GM23338 (cell line): Measurements from ENCODE around the gene ELAC2. TPM values are rescaled to one million over a fixed set of nuclear protein-coding genes. Genes with fewer than 3 reads are reported as not detected.

ENCODE experiments used
- ATAC-seq: fragments of 200-7000 bp; cut with Tn5 transposase; 3 replicates; pipeline ENCODE4 v1.9.1; 2020
- DNase-seq: peaks from one replicate; pipeline ENCODE4 v3.0.0-alpha.2; 2015; ENCODE audit warnings: low spot score
- H2AFZ ChIP-seq: fragments of 200-600 bp; sonication (generic); 2 replicates; pipeline ENCODE4 v1.8.0; 2016; ENCODE audit warnings: antibody characterized with exemption, mild to moderate bottlenecking, moderate library complexity
- H3F3A ChIP-seq: fragments of 200-600 bp; sonication (generic); replicated peaks from 2 replicates; pipeline ENCODE4 v1.8.0; 2017; ENCODE audit warnings: antibody characterized with exemption, mixed run types, low read depth
- H3K27ac ChIP-seq: fragments of 200-600 bp; sonication (generic); 2 replicates; pipeline ENCODE4 v1.6.1; 2016; ENCODE audit warnings: low read depth
- H3K27me3 ChIP-seq: fragments of 200-600 bp; sonication (generic); 2 replicates; pipeline ENCODE4 v1.8.0; 2016; ENCODE audit warnings: mild to moderate bottlenecking, mixed run types, moderate library complexity; ENCODE audit not compliant: insufficient read depth
- H3K36me3 ChIP-seq: fragments of 200-600 bp; sonication (generic); 2 replicates; pipeline ENCODE4 v1.8.0; 2016; ENCODE audit warnings: mild to moderate bottlenecking; ENCODE audit not compliant: insufficient read depth
- H3K4me1 ChIP-seq: fragments of 200-600 bp; sonication (generic); 2 replicates; pipeline ENCODE4 v1.8.0; 2016; ENCODE audit warnings: mild to moderate bottlenecking, moderate library complexity; ENCODE audit not compliant: insufficient read depth
- H3K4me2 ChIP-seq: fragments of 200-600 bp; sonication (generic); 2 replicates; pipeline ENCODE4 v1.7.1; 2017; ENCODE audit warnings: mixed run types
- H3K4me3 ChIP-seq: fragments of 200-600 bp; sonication (generic); 2 replicates; pipeline ENCODE4 v1.6.1; 2016; ENCODE audit warnings: mixed run types
- H3K79me2 ChIP-seq: fragments of 200-600 bp; sonication (generic); replicated peaks from 2 replicates; pipeline ENCODE4 v1.8.0; 2017; ENCODE audit warnings: mild to moderate bottlenecking; ENCODE audit not compliant: insufficient read depth
- H3K9me2 ChIP-seq: fragments of 200-600 bp; sonication (generic); 2 replicates; pipeline ENCODE4 v1.8.0; 2017; ENCODE audit not compliant: insufficient read depth
- H4K20me1 ChIP-seq: fragments of 200-600 bp; sonication (generic); replicated peaks from 2 replicates; pipeline ENCODE4 v1.8.0; 2017; ENCODE audit warnings: mild to moderate bottlenecking; ENCODE audit not compliant: insufficient read depth
- H3K27ac Mint-ChIP-seq: 2 replicates; pipeline ENCODE4 v1.8.0; 2020; ENCODE audit warnings: inconsistent platforms, mild to moderate bottlenecking, moderate library complexity, mixed read lengths
- H3K27me3 Mint-ChIP-seq: 3 replicates; pipeline ENCODE4 v1.8.0; 2022; ENCODE audit warnings: low read depth, mild to moderate bottlenecking, moderate library complexity, mixed read lengths, inconsistent platforms; ENCODE audit not compliant: insufficient read depth, poor library complexity
- H3K36me3 Mint-ChIP-seq: 3 replicates; pipeline ENCODE4 v1.8.0; 2021; ENCODE audit warnings: low read depth, mild to moderate bottlenecking, inconsistent platforms, moderate library complexity, mixed read lengths
- H3K4me1 Mint-ChIP-seq: 3 replicates; pipeline ENCODE4 v1.8.0; 2020; ENCODE audit warnings: mild to moderate bottlenecking, inconsistent platforms, mixed read lengths
- H3K4me3 Mint-ChIP-seq: 3 replicates; pipeline ENCODE4 v1.8.0; 2021; ENCODE audit warnings: moderate library complexity, mild to moderate bottlenecking, inconsistent platforms, mixed read lengths
- H3K9me3 Mint-ChIP-seq: 3 replicates; pipeline ENCODE4 v1.8.0; 2020; ENCODE audit warnings: moderate library complexity, mild to moderate bottlenecking, inconsistent platforms, mixed read lengths
- CREB1 ChIP-seq: fragments of 250-450 bp; sonication (Bioruptor Pico); IDR thresholded peaks from 2 replicates; pipeline ENCODE4 v1.5.0; 2020; ENCODE audit warnings: low read depth, mild to moderate bottlenecking, moderate library complexity
- EZH2 ChIP-seq: fragments of 200-600 bp; sonication (generic); IDR thresholded peaks from one replicate; pipeline ENCODE4 v1.8.0; 2017; ENCODE audit warnings: antibody characterized with exemption, mild to moderate bottlenecking, low read depth; ENCODE audit not compliant: unreplicated experiment
- EZH2phosphoT487 ChIP-seq: fragments of 200-600 bp; sonication (generic); IDR thresholded peaks from one replicate; pipeline ENCODE4 v1.8.1; 2018; ENCODE audit warnings: antibody characterized with exemption; ENCODE audit not compliant: unreplicated experiment
- JUNB ChIP-seq: IDR thresholded peaks from one replicate; pipeline ENCODE4 v1.6.1; 2016; ENCODE audit warnings: antibody characterized with exemption; ENCODE audit not compliant: unreplicated experiment
- NANOG ChIP-seq: IDR thresholded peaks from 2 replicates; pipeline ENCODE4 v1.6.1; 2016; ENCODE audit warnings: antibody characterized with exemption, borderline replicate concordance
- POLR2AphosphoS5 ChIP-seq: IDR thresholded peaks from 2 replicates; pipeline ENCODE4 v1.6.1; 2016; ENCODE audit warnings: antibody characterized with exemption, low read depth
- REST ChIP-seq: IDR thresholded peaks from one replicate; pipeline ENCODE4 v1.6.1; 2018; ENCODE audit warnings: antibody characterized with exemption; ENCODE audit not compliant: unreplicated experiment
- ZNF331 ChIP-seq: fragments of 250-450 bp; sonication (Bioruptor Pico); IDR thresholded peaks from 2 replicates; pipeline ENCODE4 v1.5.0; 2020; ENCODE audit warnings: low read depth, mild to moderate bottlenecking, moderate library complexity
- ZNF462 ChIP-seq: fragments of 250-450 bp; sonication (Bioruptor Pico); IDR thresholded peaks from 2 replicates; pipeline ENCODE4 v1.5.0; 2020; ENCODE audit warnings: mild to moderate bottlenecking, moderate library complexity
- polyA plus RNA-seq: library from polyadenylated mRNA; unstranded; fragments of >200 nt; fragmentation: Nextera tagmentation; extraction: Ambion mirVana; gene quantifications from 2 replicates; pipeline ENCODE4 v1.2.1, GENCODE V29; 2016
- total RNA-seq: library from RNA; depleted of rRNA; stranded (reverse); fragments of >200 nt; shearing (Covaris generic); gene quantifications from 2 replicates; pipeline ENCODE4 v1.2.3, GENCODE V29; 2014
- TF ChIP-seq, protein P1 (sequence below): IDR thresholded peaks from 2 replicates; pipeline ENCODE4 v1.6.1; 2016; ENCODE audit warnings: antibody characterized with exemption

Gene ELAC2
- total and polyA plus RNA-seq, 2 experiments from 2014 or later, result 49.9 to 203 TPM

- no peak overlapping the region for H3K27ac Mint-ChIP-seq
- H3K4me2 ChIP-seq, result no peak overlapping the region
- no peaks in the 10 kb centered on the region for H4K20me1 ChIP-seq
- H3K4me3 ChIP-seq, result no peak overlapping the region
- no peaks in the 10 kb centered on the region for H3F3A ChIP-seq
- peaks cover 22% of the 10 kb centered on the region for H3K36me3 ChIP-seq
- peaks cover 3% of the 10 kb centered on the region for H3K27me3 Mint-ChIP-seq
- no peaks in the 10 kb centered on the region for H3K4me1 Mint-ChIP-seq
- peaks cover 6% of the 10 kb centered on the region; the same call in 2 of the 3 replicates for H3K9me3 Mint-ChIP-seq
- DNase-seq (no peak), ATAC-seq (no peak)
- no peaks in the 10 kb centered on the region for H3K79me2 ChIP-seq
- H3K36me3 Mint-ChIP-seq, result peaks cover 56% of the 10 kb centered on the region
- H3K4me1 ChIP-seq, result no peaks in the 10 kb centered on the region
- H3K9me2 ChIP-seq, result no peaks in the 10 kb centered on the region
- no peak overlapping the region for H2AFZ ChIP-seq
- TF ChIP-seq ZNF462 (CRISPR knock-in tag) (no peak), EZH2phosphoT487 (no peak), NANOG (no peak), ZNF331 (no peak)
- H3K4me3 Mint-ChIP-seq, result no peak overlapping the region
- no peak overlapping the region for H3K27ac ChIP-seq
- H3K27me3 ChIP-seq, result no peaks in the 10 kb centered on the region
These were observed 58.4 kb downstream of the ELAC2 start for GRCh38 chr17:12959441-12959840.

DNA sequence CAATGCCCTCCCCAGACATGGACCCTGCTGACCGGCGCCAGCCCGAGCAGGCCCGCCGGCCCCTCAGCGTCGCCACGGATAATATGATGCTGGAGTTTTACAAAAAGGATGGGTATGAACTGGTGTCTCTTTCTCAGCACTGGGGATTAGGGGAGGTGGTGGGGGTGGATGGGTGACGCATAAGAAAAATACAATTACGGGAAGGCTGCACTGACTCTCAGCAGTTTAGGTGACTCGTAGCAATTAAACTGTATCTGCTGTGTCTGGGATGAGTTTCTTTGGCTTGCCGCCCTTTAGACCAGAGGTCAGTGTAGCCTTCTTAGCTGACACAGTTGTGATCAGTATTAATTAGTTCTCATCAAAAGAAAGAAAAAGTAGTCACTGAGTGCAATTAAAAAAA is 59.0 kb downstream of the ELAC2 start:
- DNase-seq (no peak), ATAC-seq (no peak)
- Mint-ChIP-seq H3K4me1 (no peaks in the 10 kb centered on the region), H3K27me3 (peaks cover 3% of the 10 kb centered on the region), H3K36me3 (peaks cover 63% of the 10 kb centered on the region), H3K4me3 (no peak overlapping the region), H3K9me3 (peaks cover 6% of the 10 kb centered on the region; the same call in 2 of the 3 replicates), H3K27ac (no peak overlapping the region)
- Histone ChIP-seq H3K4me2 (no peak overlapping the region), H3K79me2 (no peaks in the 10 kb centered on the region), H4K20me1 (no peaks in the 10 kb centered on the region), H3K4me3 (no peak overlapping the region), H2AFZ (no peak overlapping the region), H3K4me1 (no peaks in the 10 kb centered on the region), H3F3A (no peaks in the 10 kb centered on the region), H3K27me3 (no peaks in the 10 kb centered on the region), H3K27ac (no peak overlapping the region), H3K36me3 (peaks cover 22% of the 10 kb centered on the region), H3K9me2 (no peaks in the 10 kb centered on the region)
- TF ChIP-seq JUNB (no peak), ZNF331 (no peak), EZH2 (no peak), REST (no peak), POLR2AphosphoS5 (no peak), CREB1 (CRISPR knock-in tag) (no peak), EZH2phosphoT487 (no peak)
- TF ChIP-seq, protein P1, sequence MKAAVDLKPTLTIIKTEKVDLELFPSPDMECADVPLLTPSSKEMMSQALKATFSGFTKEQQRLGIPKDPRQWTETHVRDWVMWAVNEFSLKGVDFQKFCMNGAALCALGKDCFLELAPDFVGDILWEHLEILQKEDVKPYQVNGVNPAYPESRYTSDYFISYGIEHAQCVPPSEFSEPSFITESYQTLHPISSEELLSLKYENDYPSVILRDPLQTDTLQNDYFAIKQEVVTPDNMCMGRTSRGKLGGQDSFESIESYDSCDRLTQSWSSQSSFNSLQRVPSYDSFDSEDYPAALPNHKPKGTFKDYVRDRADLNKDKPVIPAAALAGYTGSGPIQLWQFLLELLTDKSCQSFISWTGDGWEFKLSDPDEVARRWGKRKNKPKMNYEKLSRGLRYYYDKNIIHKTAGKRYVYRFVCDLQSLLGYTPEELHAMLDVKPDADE, result no peak
